HG02970 (cell line): Measurements from ENCODE around the gene KRTAP5-7.

Source experiments
- ATAC-seq: cut with Tn5 transposase; IDR thresholded peaks from one replicate; pipeline ENCODE4 v1.9.1; 2021; ENCODE audit warnings: mild to moderate bottlenecking, moderate library complexity, moderate number of reproducible peaks; ENCODE audit not compliant: unreplicated experiment, low FRiP score

Gene KRTAP5-7

GRCh38 chr11:71495286-71496230, 31.5 kb upstream of the KRTAP5-7 start:
- ATAC-seq, result no peak

GRCh38 chr11:71496421-71496820, 30.6 kb upstream of the KRTAP5-7 start:
- no peak for ATAC-seq

GRCh38 chr11:71498091-71498490, 29.0 kb upstream of the KRTAP5-7 start:
- no peak for ATAC-seq

GRCh38 chr11:71499125-71499524, 27.9 kb upstream of the KRTAP5-7 start:
- ATAC-seq, result no peak

DNA sequence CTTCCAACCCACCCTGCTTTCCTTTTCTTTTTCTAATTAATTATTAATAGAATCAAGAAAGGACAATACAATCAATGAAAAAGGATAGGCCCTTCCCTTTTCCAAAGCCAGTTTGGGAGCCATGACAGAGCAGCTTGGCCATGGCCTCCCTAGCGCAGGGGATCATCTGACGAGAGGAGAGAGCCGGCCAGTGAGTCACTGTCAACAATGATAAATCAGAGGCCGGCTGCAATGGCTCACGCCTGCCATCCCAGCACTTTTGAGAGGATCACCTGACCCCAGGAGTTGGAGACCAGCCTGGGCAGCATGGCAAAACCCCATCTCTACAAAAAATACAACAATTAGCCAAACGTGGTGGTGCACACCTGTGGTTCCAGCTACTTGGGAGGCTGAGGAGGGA, 27.5 kb upstream of the KRTAP5-7 start:
- ATAC-seq, result no peak

- no peak for ATAC-seq
These were observed 26.5 kb upstream of the KRTAP5-7 start for GRCh38 chr11:71500601-71501021.

GRCh38 chr11:71501071-71501985, 25.7 kb upstream of the KRTAP5-7 start:
- no peak for ATAC-seq

DNA sequence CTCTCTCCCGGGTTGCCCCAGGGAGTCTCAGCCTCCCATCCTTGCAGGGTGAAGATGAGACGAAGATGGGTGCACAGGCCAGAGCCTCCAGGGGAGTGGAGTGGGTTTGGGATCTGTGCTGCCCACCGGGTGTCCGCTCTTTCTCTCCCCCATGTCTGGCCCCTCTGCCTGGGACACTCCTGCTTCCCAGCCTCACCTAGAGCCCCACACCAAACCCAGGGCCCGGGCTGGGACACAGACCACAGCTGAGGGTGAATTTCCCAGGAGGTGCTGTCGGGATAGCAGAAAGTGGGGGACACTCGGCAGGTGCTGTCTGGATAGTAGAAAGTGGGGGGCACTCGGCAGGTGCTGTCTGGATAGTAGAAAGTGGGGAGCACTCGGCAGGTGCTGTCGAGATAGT, 25.0 kb upstream of the KRTAP5-7 start:
- no peak for ATAC-seq

DNA sequence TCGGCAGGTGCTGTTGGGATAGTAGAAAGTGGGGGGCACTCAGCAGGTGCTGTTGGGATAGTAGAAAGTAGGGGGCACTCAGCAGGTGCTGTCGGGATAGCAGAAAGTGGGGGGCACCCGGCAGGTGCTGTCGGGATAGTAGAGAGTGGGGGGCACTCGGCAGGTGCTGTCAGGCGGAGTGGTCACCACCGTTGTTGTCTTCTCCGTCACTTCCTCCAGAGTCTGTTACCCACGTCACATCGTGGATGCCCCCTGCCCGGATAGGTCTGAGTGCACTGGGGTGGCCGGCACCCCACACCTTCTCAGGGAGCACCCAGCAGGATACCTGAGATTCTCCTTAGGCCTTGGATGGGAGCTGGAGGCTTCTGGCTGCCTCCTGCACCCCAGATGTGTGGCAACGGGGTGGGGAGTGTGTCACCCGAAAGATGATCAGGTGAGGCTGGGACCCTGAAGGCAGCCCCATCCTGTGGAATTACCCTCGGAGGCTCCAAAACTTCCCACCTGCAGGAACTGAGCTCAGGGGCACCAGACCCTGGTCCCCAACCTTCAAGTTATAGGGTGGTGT, 24.1 kb upstream of the KRTAP5-7 start:
- ATAC-seq, result no peak

DNA sequence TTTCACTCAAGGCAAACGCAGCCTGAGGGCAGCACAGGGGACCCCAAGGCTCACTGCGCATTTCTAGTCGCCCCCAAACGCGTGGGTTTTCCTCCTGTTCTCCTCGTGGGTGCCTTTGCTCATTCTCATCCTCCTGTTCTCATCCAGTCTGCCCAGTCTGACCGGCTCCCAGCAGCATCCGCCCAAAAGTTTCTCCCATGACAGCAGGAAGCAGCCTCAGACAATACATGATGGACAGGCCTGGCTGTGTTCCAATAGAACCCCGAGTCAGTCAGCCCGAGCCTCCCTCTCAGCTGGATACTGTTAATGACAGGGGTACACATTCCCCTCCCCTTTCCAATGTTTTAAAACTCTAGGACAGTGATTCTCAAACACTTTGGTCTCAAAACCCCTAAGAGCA, 22.5 kb upstream of the KRTAP5-7 start:
- ATAC-seq, result no peak

DNA sequence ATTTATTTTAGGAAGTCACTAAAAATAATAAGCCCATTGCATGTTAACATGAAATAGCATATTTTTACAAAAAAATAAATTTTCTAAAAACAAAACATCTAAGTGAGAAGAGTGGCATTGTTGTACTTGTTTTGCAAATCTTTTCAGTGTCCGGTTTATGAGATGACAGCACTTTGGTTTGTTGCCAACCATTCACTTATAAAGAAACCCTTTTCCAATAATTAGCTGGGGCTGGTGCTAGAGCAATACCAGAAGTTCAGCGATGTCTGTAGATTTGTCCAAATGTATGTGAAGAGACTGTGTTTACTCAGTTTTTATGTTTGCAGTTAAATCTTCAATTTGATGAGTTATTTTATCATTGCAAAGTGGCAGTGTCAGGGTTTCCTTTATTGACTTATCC, 22.1 kb upstream of the KRTAP5-7 start:
- no peak for ATAC-seq

DNA sequence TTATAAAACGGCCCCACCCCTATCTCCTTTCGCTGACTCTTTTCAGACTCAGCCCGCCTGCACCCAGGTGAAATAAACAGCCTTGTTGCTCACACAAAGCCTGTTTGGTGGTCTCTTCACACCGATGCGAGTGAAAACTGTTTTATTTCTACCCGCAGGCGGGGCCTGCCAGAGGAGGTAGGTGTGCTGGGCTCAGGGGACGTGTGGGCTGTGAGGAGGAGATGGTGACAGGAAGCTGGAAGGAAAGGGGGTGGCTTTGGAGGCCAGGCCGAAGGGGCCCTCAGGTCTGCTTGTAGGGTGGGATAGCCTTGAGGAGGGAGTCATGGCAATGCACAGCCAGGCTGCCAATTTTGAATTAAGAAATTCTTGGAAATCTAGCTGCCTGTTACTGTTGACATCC, 21.3 kb upstream of the KRTAP5-7 start:
- ATAC-seq, result no peak

DNA sequence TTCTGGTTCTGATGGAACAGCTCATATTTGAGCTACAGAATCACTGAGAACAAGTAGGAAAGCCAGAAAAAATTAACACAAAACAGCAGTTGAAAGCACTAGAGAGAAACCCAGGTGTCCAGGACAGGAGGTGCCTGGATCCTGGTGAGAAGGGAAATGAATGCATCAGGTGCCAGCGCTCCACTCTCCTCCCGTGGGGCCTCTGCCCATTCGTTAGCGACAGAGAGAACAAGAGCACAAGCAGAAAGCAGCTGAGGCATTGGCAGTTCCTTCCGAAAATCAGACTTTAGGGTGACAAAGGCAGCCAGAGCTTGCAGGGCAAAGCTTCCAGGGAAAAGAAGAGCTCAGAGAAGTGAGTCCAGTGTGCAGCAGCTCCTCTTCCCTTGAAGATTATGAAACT, 20.0 kb upstream of the KRTAP5-7 start:
- ATAC-seq, result no peak

GRCh38 chr11:71518506-71519471, 8.3 kb upstream of the KRTAP5-7 start:
- no peak for ATAC-seq

DNA sequence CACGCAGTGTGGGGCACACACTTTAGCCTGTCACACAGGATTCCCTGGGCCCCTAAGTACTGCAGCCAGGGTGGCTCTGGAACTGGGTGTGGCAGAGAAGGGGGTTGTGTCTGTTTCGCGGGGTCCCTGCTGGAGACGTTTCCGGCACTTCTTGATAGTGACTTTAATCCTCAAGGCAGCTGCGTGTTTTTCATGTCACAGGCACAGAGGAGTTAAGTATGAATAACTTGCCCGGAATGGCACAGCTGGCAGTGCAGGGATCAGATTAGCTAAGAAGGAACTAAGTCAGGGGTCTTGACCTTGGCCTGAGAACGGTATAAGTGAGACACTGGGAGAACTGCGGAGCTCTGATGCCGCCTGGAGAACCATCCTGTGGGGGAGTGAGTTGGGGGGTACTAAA, 7.5 kb upstream of the KRTAP5-7 start:
- no peak for ATAC-seq

- no peak for ATAC-seq
These were observed 1.7 kb upstream of the KRTAP5-7 start for GRCh38 chr11:71525188-71525937.

- no peak for ATAC-seq
These were observed 1.1 kb upstream of the KRTAP5-7 start for GRCh38 chr11:71525938-71526495.

DNA sequence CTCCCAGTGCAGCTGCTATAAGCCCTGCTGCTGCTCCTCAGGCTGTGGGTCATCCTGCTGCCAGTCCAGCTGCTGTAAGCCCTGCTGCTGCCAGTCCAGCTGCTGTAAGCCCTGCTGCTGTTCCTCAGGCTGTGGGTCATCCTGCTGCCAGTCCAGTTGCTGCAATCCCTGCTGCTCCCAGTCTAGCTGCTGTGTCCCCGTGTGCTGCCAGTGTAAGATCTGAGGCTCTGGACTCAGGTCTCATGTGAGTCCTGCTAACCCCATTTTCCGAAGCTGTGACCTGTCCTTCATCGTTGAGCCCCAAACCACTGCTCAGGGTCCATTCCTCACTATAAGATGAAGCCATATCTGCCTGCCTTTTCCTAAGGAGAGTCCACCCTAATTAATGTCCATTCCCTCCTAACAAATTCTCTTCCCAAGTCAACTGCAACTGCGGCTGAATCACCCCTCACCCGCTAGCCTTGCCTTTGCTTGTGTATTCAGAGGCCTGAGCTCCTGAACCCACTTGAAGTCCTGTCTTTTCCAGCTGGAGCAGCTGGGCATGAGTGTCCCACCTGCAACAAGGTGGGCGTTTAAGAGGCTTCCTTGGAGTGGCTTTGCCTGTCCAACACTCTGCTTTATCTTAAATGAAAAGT, 626 bp downstream of the KRTAP5-7 start:
- ATAC-seq, result no peak
